Measurements from ENCODE around the gene IVD. TPM values are rescaled to one million over a fixed set of nuclear protein-coding genes. Genes with fewer than 3 reads are reported as not detected.
A peak's percentile ranks its signal among the peaks of the same experiment; 100 is the strongest.

IVD gene
- total RNA-seq, 1 experiment from 2014 or later = 34.9 TPM

- DNase-seq = no peak
Observed at GRCh38 chr15:40367371-40367685, 38.3 kb upstream of the IVD start.

GRCh38 chr15:40367686-40368611 is 37.6 kb upstream of the IVD start:
- H3K27me3 ChIP-seq = no peaks in the 10 kb centered on the region
- H3K4me1 ChIP-seq = peaks cover 8% of the 10 kb centered on the region
- H3K27ac ChIP-seq = peak overlapping the region; percentile 63
- no peaks in the 10 kb centered on the region for H3K36me3 ChIP-seq
- DNase-seq = peak; percentile 91 to 95
- no peaks in the 10 kb centered on the region for H3K9me3 ChIP-seq (replicated peaks)
- H3K4me3 ChIP-seq = peak overlapping the region; percentile 31

More at GRCh38 chr15:40367371-40367685, 38.3 kb upstream of the IVD start:
- no peak overlapping the region for H3K4me3 ChIP-seq
- no peak overlapping the region for H3K27ac ChIP-seq
- H3K27me3 ChIP-seq = no peaks in the 10 kb centered on the region
- no peaks in the 10 kb centered on the region for H3K9me3 ChIP-seq (replicated peaks)
- peaks cover 8% of the 10 kb centered on the region for H3K4me1 ChIP-seq
- no peaks in the 10 kb centered on the region for H3K36me3 ChIP-seq

- Histone ChIP-seq H3K9me3 (replicated peaks) (no peaks in the 10 kb centered on the region), H3K36me3 (no peaks in the 10 kb centered on the region), H3K4me1 (peaks cover 8% of the 10 kb centered on the region), H3K4me3 (peak overlapping the region; percentile 30; the same call in 1 of the 2 replicates), H3K27me3 (no peaks in the 10 kb centered on the region), H3K27ac (peak overlapping the region; percentile 63)
- no peak for DNase-seq
Observed at GRCh38 chr15:40368719-40369473, 36.7 kb upstream of the IVD start.

GRCh38 chr15:40369474-40369869 is 36.1 kb upstream of the IVD start:
- H3K4me1 ChIP-seq = peaks cover 8% of the 10 kb centered on the region
- no peak overlapping the region for H3K4me3 ChIP-seq
- no peaks in the 10 kb centered on the region for H3K36me3 ChIP-seq
- H3K9me3 ChIP-seq (replicated peaks) = no peaks in the 10 kb centered on the region
- H3K27ac ChIP-seq = no peak overlapping the region
- H3K27me3 ChIP-seq = no peaks in the 10 kb centered on the region
- no peak for DNase-seq

GRCh38 chr15:40369971-40370370 is 35.6 kb upstream of the IVD start:
- H3K9me3 ChIP-seq (replicated peaks) = no peaks in the 10 kb centered on the region
- peaks cover 8% of the 10 kb centered on the region for H3K4me1 ChIP-seq
- H3K27me3 ChIP-seq = no peaks in the 10 kb centered on the region
- H3K36me3 ChIP-seq = no peaks in the 10 kb centered on the region
- no peak overlapping the region for H3K4me3 ChIP-seq
- no peak for DNase-seq
- no peak overlapping the region for H3K27ac ChIP-seq

GRCh38 chr15:40372981-40373380 is 32.6 kb upstream of the IVD start:
- Histone ChIP-seq H3K4me3 (no peak overlapping the region), H3K27me3 (no peaks in the 10 kb centered on the region), H3K4me1 (peaks cover 4% of the 10 kb centered on the region), H3K27ac (no peak overlapping the region), H3K9me3 (replicated peaks) (no peaks in the 10 kb centered on the region), H3K36me3 (no peaks in the 10 kb centered on the region)
- no peak for DNase-seq

- H3K27ac ChIP-seq = no peak overlapping the region
- no peak overlapping the region for H3K4me3 ChIP-seq
- H3K9me3 ChIP-seq (replicated peaks) = no peaks in the 10 kb centered on the region
- H3K27me3 ChIP-seq = no peaks in the 10 kb centered on the region
- H3K4me1 ChIP-seq = no peaks in the 10 kb centered on the region; the same call in 1 of the 2 replicates
- H3K36me3 ChIP-seq = no peaks in the 10 kb centered on the region
- no peak for DNase-seq
Observed at GRCh38 chr15:40377606-40378005, 28.0 kb upstream of the IVD start.

GRCh38 chr15:40379374-40379773 is 26.2 kb upstream of the IVD start:
- Histone ChIP-seq H3K4me1 (no peaks in the 10 kb centered on the region; the same call in 1 of the 2 replicates), H3K4me3 (no peak overlapping the region), H3K36me3 (no peaks in the 10 kb centered on the region), H3K9me3 (replicated peaks) (no peaks in the 10 kb centered on the region), H3K27me3 (no peaks in the 10 kb centered on the region), H3K27ac (no peak overlapping the region)
- no peak for DNase-seq

- no peaks in the 10 kb centered on the region for H3K27me3 ChIP-seq
- H3K27ac ChIP-seq = no peak overlapping the region
- no peaks in the 10 kb centered on the region; the same call in 1 of the 2 replicates for H3K4me1 ChIP-seq
- no peaks in the 10 kb centered on the region for H3K9me3 ChIP-seq (replicated peaks)
- peaks cover 1% of the 10 kb centered on the region; the same call in 1 of the 2 replicates for H3K36me3 ChIP-seq
- H3K4me3 ChIP-seq = no peak overlapping the region
- peak; percentile 55 to 58 for DNase-seq
Observed at GRCh38 chr15:40379853-40380252, 25.7 kb upstream of the IVD start.

- H3K9me3 ChIP-seq (replicated peaks) = no peaks in the 10 kb centered on the region
- no peaks in the 10 kb centered on the region; the same call in 1 of the 2 replicates for H3K4me1 ChIP-seq
- no peak overlapping the region for H3K27ac ChIP-seq
- H3K36me3 ChIP-seq = peaks cover 6% of the 10 kb centered on the region
- no peaks in the 10 kb centered on the region for H3K27me3 ChIP-seq
- no peak overlapping the region for H3K4me3 ChIP-seq
- no peak for DNase-seq
Observed at GRCh38 chr15:40380636-40381035, 25.0 kb upstream of the IVD start.

- no peak for DNase-seq
- peak overlapping the region; percentile 92; the same call in 1 of the 2 replicates for H3K4me3 ChIP-seq
- no peak overlapping the region for H3K27ac ChIP-seq
- no peaks in the 10 kb centered on the region for H3K9me3 ChIP-seq (replicated peaks)
- H3K36me3 ChIP-seq = peaks cover 19% of the 10 kb centered on the region
- H3K27me3 ChIP-seq = no peaks in the 10 kb centered on the region
- H3K4me1 ChIP-seq = no peaks in the 10 kb centered on the region; the same call in 1 of the 2 replicates
Observed at GRCh38 chr15:40381818-40382529, 23.6 kb upstream of the IVD start.

- no peaks in the 10 kb centered on the region; the same call in 1 of the 2 replicates for H3K4me1 ChIP-seq
- H3K36me3 ChIP-seq = peaks cover 27% of the 10 kb centered on the region
- no peaks in the 10 kb centered on the region for H3K9me3 ChIP-seq (replicated peaks)
- peak within 1 kb of the TSS; percentile 75 for H3K27ac ChIP-seq
- H3K4me3 ChIP-seq = peak within 1 kb of the TSS; percentile 92
- H3K27me3 ChIP-seq = no peaks in the 10 kb centered on the region
- DNase-seq = peak; percentile 94 to 97
Observed at GRCh38 chr15:40382580-40383456, 22.8 kb upstream of the IVD start, which contains the start of gene KNSTRN. TSS of gene KNSTRN (plus strand) at chr15:40382721. CDS start at chr15:40382836, 115 bp downstream.

GRCh38 chr15:40386480-40386879 is 19.1 kb upstream of the IVD start:
- DNase-seq = no peak
- Histone ChIP-seq H3K27ac (no peak overlapping the region), H3K27me3 (no peaks in the 10 kb centered on the region), H3K9me3 (replicated peaks) (no peaks in the 10 kb centered on the region), H3K4me1 (peaks cover 3% of the 10 kb centered on the region; the same call in 1 of the 2 replicates), H3K36me3 (peaks cover 58% of the 10 kb centered on the region), H3K4me3 (no peak overlapping the region)

Data from SJCRH30 (cell line).